GM12878 (cell line): ENCODE data around the gene CACNA1E. TPM values are rescaled to one million over a fixed set of nuclear protein-coding genes. Genes with fewer than 3 reads are reported as not detected.

ENCODE experiments used
- ATAC-seq: fragments of 200-7000 bp; cut with Tn5 transposase; 3 replicates; pipeline ENCODE4 v1.9.1; 2020; ENCODE audit warnings: mild to moderate bottlenecking, moderate library complexity
- BruUV-seq: library from RNA; stranded (reverse); fragments of 400-500 nt; replicated peaks from 2 replicates; lab custom pipeline; 2021; lab: Mats Ljungman, UMichigan
- CTCF ChIA-PET: fragments of 300-600 bp; sonication (Branson Sonifier 250); formaldehyde crosslinking; extraction: SDS; loops from one replicate; lab custom pipeline; 2021; ENCODE audit warnings: inconsistent platforms; lab: Yijun Ruan, JAX
- POLR2A ChIA-PET: fragments of 350-600 bp; formaldehyde crosslinking; extraction: SDS; loops from one replicate; lab custom pipeline; 2021; ENCODE audit warnings: inconsistent platforms; lab: Charles Lee
- RAD21 ChIA-PET: fragments of 300-600 bp; sonication (Branson Sonifier 250); formaldehyde crosslinking; loops from one replicate; lab custom pipeline; 2023; ENCODE audit warnings: antibody characterized with exemption; ENCODE audit not compliant: unreplicated experiment; lab: Charles Lee
- SMC1A ChIA-PET: fragments of 300-600 bp; sonication (Branson Sonifier 250); formaldehyde crosslinking; loops from one replicate; lab custom pipeline; 2023; ENCODE audit not compliant: unreplicated experiment, uncharacterized antibody; lab: Charles Lee
- DNase-seq: peaks from one replicate; pipeline ENCODE4 v3.0.0-alpha.2; 2011; ENCODE audit warnings: low read depth, low spot score
- FAIRE-seq: peaks from 3 replicates; lab custom pipeline; 2011; peaks lifted over from hg19 to GRCh38; lab: Jason Lieb, UNC
- H2AFZ ChIP-seq: 2 replicates; pipeline ENCODE4 v1.6.0; 2011; ENCODE audit warnings: low read depth, low read length, control low read depth; ENCODE audit not compliant: control insufficient read depth
- H3K27ac ChIP-seq: 2 replicates; pipeline ENCODE4 v1.5.1; 2011; ENCODE audit warnings: control low read depth; ENCODE audit not compliant: control insufficient read depth, insufficient read depth
- H3K27me3 ChIP-seq, 2 experiments: replicated peaks in 1 of 2; 2 replicates each; pipeline versions ENCODE4 v1.6.0 to v1.6.1; 2011; ENCODE audit warnings: low read length in 1 of 2; ENCODE audit not compliant: control insufficient read depth in 2 of 2, insufficient read depth in 2 of 2
- H3K36me3 ChIP-seq, 2 experiments: 2 replicates each; pipeline ENCODE4 v1.5.1; 2011; ENCODE audit warnings: low read length in 1 of 2; ENCODE audit not compliant: control insufficient read depth in 2 of 2, insufficient read depth in 2 of 2
- H3K4me1 ChIP-seq: 2 replicates; pipeline ENCODE4 v1.6.1; 2011; ENCODE audit warnings: mild to moderate bottlenecking, low read length, moderate library complexity, mixed read lengths; ENCODE audit not compliant: control insufficient read depth, insufficient read depth
- H3K4me2 ChIP-seq: 2 replicates; pipeline ENCODE4 v1.6.0; 2011; ENCODE audit warnings: control low read depth; ENCODE audit not compliant: control insufficient read depth, insufficient read depth
- H3K4me3 ChIP-seq: fragments of 200-600 bp; sonication (generic); 2 replicates; pipeline ENCODE4 v1.5.1; 2016
- H3K79me2 ChIP-seq: 2 replicates; pipeline ENCODE4 v1.6.0; 2011; ENCODE audit warnings: low read length; ENCODE audit not compliant: control insufficient read depth, insufficient read depth
- H3K9ac ChIP-seq: 2 replicates; pipeline ENCODE4 v1.8.0; 2011; ENCODE audit warnings: low read length, control low read depth, mixed read lengths; ENCODE audit not compliant: control insufficient read depth, insufficient read depth
- H3K9me3 ChIP-seq: replicated peaks from 3 replicates; pipeline ENCODE4 v1.5.1; 2011; ENCODE audit warnings: mild to moderate bottlenecking, low read length; ENCODE audit not compliant: control insufficient read depth, insufficient read depth
- H4K20me1 ChIP-seq: 2 replicates; pipeline ENCODE4 v1.6.0; 2011; ENCODE audit not compliant: control insufficient read depth, insufficient read depth
- ATF7 ChIP-seq: fragments of 450-650 bp; IDR thresholded peaks from 2 replicates; pipeline ENCODE4 v1.6.1; 2016; ENCODE audit warnings: low read depth, mild to moderate bottlenecking
- WGBS: methylation state at CpG from one replicate; pipeline ENCODE4 v1.1.6; 2016; ENCODE audit warnings: low lambda C conversion rate; ENCODE audit not compliant: insufficient replicate concordance, insufficient coverage; ENCODE audit errors: missing lambda C conversion rate; 5-methylcytosine and 5-hydroxymethylcytosine counted together
- in situ Hi-C: fragments of 300-500 bp; cut with MboI; formaldehyde crosslinking; loops from 9 replicates; pipeline ENCODE4 v1.14.3; 2018; ENCODE audit warnings: mixed read lengths
- intact Hi-C: fragments of 100-400 bp; cut with micrococcal nuclease; formaldehyde crosslinking; loops from one replicate; pipeline ENCODE4 v1.14.2; 2022; ENCODE audit not compliant: unreplicated experiment
- polyA plus RNA-seq, 11 experiments: library from polyadenylated mRNA; depleted of rRNA in 4 of 11; unstranded in 6 of 11; stranded (reverse) in 5 of 11; fragments of >200 nt; fragmentation: Nextera tagmentation in 4 of 11; fragmentation: Illumina TruSeq in 1 of 11; extraction: Ambion mirVana in 4 of 11; extraction: Trizol in 1 of 11; gene quantifications; 1 replicate in 1 of 11; 2 replicates in 10 of 11; pipeline versions ENCODE4 v1.2.1 to v1.2.3, GENCODE V29; 2011 to 2016; ENCODE audit warnings: inconsistent platforms in 2 of 11, missing spikeins in 2 of 11, low read depth in 1 of 11
- total RNA-seq, 4 experiments: library from RNA; depleted of rRNA in 3 of 4; stranded (reverse); fragments of >200 nt in 3 of 4; fragmentation: Illumina TruSeq in 1 of 4; extraction: Trizol in 1 of 4; gene quantifications; 2 replicates each; pipeline versions ENCODE4 v1.2.1 to v1.2.3, GENCODE V29; 2013 to 2021
- TF ChIP-seq, protein P1 (sequence below): fragments of 150-350 bp; IDR thresholded peaks from 2 replicates; pipeline ENCODE4 v1.6.1; 2014; ENCODE audit warnings: mild to moderate bottlenecking, low read depth, low read length
- TF ChIP-seq, protein P2 (sequence below): fragments of 450-650 bp; IDR thresholded peaks from 2 replicates; pipeline ENCODE4 v1.6.1; 2016; ENCODE audit warnings: mild to moderate bottlenecking
- TF ChIP-seq, protein P3 (sequence below): IDR thresholded peaks from 2 replicates; pipeline ENCODE4 v1.6.1; 2012; ENCODE audit warnings: low read depth, low read length, improper control_type of control experiment

Gene CACNA1E
- total and polyA plus RNA-seq, 10 of the 15 experiments (the other 5 are each of a cell fraction or from before 2014, with no cell fraction given): 0.57 to 22.0 (median 8.5) TPM

DNA sequence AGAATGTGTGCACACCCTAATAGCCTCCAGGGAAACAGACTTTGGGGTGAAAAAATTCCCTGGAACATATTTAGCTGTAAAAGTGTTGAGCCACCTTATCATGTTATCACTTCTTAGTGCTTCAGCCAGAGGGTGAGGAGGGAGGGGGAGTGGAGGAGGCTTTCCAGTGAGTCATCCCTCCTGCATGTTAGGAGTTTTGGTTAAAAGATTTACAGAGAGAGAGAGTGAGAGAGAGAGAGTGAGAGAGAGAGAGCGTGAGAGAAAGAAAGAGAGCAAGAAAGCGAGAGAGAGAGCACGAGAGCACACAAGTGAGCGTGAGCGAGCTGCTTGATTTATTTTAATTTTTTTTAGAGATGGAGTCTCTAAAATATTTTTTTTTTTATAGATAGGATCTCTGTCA is 13.5 kb upstream of the CACNA1E start:
- RAD21 ChIA-PET: interaction anchor here (1.5 kb wide), 1 partner anchor 9 kb away, joined by 4 read pairs; no protein-coding TSS in a partner anchor
- SMC1A ChIA-PET: interaction anchor here (1.3 to 2.6 kb wide), 3 partner anchors 9 to 12 kb away, joined by 4 to 12 read pairs (median 8); no protein-coding TSS in a partner anchor
- Histone ChIP-seq H3K79me2 (no peaks in the 10 kb centered on the region), H3K4me1 (no peaks in the 10 kb centered on the region), H3K4me2 (no peak overlapping the region), H3K9ac (no peak overlapping the region), H4K20me1 (no peaks in the 10 kb centered on the region), H3K4me3 (no peak overlapping the region), H3K27ac (no peak overlapping the region), H2AFZ (no peak overlapping the region), H3K9me3 (no peaks in the 10 kb centered on the region), H3K36me3 (no peaks in the 10 kb centered on the region), H3K27me3 (no peaks in the 10 kb centered on the region)
- DNase-seq (no peak), FAIRE-seq (no peak), ATAC-seq (no peak)
- POLR2A ChIA-PET: interaction anchor here (0.6 to 1.3 kb wide), 3 partner anchors 8 to 11 kb away, joined by 3 read pairs; no protein-coding TSS in a partner anchor
- in situ Hi-C loops (no loop called here), intact Hi-C loops (no loop called here)
- BruUV-seq: no TSS peak
- CTCF ChIA-PET: interaction anchor here (1.2 to 2.7 kb wide), 2 partner anchors 9 to 467 kb away, joined by 4 to 9 read pairs; no protein-coding TSS in a partner anchor
- 94% methylated on average over 5 of the region's 5 CpGs for WGBS
- TF ChIP-seq, protein P1, sequence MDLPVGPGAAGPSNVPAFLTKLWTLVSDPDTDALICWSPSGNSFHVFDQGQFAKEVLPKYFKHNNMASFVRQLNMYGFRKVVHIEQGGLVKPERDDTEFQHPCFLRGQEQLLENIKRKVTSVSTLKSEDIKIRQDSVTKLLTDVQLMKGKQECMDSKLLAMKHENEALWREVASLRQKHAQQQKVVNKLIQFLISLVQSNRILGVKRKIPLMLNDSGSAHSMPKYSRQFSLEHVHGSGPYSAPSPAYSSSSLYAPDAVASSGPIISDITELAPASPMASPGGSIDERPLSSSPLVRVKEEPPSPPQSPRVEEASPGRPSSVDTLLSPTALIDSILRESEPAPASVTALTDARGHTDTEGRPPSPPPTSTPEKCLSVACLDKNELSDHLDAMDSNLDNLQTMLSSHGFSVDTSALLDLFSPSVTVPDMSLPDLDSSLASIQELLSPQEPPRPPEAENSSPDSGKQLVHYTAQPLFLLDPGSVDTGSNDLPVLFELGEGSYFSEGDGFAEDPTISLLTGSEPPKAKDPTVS: no peak

DNA sequence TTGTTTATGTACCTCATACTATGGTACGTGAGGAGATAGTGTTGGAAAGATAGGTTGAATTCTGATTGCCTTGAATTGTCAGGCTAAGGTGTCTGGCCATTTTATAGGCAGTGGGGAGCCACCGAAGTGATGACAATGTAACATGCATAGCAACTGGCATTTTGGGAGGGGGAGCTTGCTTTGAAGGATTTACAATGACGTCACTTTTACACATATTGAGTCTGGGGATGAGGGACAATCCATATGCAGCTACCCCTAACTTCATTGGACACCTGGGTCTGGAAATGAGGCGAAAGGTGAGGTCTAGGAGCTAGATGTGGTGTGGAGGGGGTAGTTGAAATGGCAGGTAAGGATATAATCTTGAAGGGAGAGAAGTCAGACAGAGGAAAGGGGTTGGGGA is 7.7 kb upstream of the CACNA1E start:
- Histone ChIP-seq H2AFZ (no peak overlapping the region), H3K27me3 (no peaks in the 10 kb centered on the region), H3K9me3 (no peaks in the 10 kb centered on the region), H3K9ac (no peak overlapping the region), H3K36me3 (no peaks in the 10 kb centered on the region), H3K4me1 (peaks cover 17% of the 10 kb centered on the region), H3K79me2 (no peaks in the 10 kb centered on the region; the same call in 1 of the 2 replicates), H3K4me2 (no peak overlapping the region)
- WGBS: 15% methylated on average over 4 of the region's 4 CpGs
- SMC1A ChIA-PET: interaction anchor here (1.0 to 21.3 kb wide), 12 partner anchors 9 to 573 kb away, joined by 3 to 260 read pairs (median 5); no protein-coding TSS in a partner anchor
- in situ Hi-C loops: loop anchor here (5.0 kb wide), 3 partner anchors 202 to 572 kb away; no protein-coding TSS in a partner anchor
- no peak for ATAC-seq
- POLR2A ChIA-PET: interaction anchor here (0.7 to 1.0 kb wide), 2 partner anchors 22 to 35 kb away, joined by 3 read pairs; no protein-coding TSS in a partner anchor
- intact Hi-C loops: loop anchor here (5.0 kb wide), 1 partner anchor 283 kb away; no protein-coding TSS in a partner anchor
- CTCF ChIA-PET: interaction anchor here (0.8 to 16.8 kb wide), 10 partner anchors 14 to 667 kb away, joined by 3 to 319 read pairs (median 8); no protein-coding TSS in a partner anchor
- BruUV-seq: no TSS peak
- peak; percentile 72 for TF ChIP-seq ATF7
- TF ChIP-seq, protein P2, sequence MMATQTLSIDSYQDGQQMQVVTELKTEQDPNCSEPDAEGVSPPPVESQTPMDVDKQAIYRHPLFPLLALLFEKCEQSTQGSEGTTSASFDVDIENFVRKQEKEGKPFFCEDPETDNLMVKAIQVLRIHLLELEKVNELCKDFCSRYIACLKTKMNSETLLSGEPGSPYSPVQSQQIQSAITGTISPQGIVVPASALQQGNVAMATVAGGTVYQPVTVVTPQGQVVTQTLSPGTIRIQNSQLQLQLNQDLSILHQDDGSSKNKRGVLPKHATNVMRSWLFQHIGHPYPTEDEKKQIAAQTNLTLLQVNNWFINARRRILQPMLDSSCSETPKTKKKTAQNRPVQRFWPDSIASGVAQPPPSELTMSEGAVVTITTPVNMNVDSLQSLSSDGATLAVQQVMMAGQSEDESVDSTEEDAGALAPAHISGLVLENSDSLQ: no peak
- TF ChIP-seq, protein P3, sequence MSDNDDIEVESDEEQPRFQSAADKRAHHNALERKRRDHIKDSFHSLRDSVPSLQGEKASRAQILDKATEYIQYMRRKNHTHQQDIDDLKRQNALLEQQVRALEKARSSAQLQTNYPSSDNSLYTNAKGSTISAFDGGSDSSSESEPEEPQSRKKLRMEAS: no peak
- TF ChIP-seq, all 136 proteins: peak for 1
- H3K27ac ChIP-seq: no peak overlapping the region
- DNase-seq (no peak), FAIRE-seq (no peak)
- no peak overlapping the region for H3K4me3 ChIP-seq
- no peaks in the 10 kb centered on the region for H4K20me1 ChIP-seq
- RAD21 ChIA-PET: interaction anchor here (0.7 to 17.7 kb wide), 5 partner anchors 9 to 462 kb away, joined by 3 to 299 read pairs (median 27); no protein-coding TSS in a partner anchor
